ENCODE results near the gene WBP1L. TPM values are rescaled to one million over a fixed set of nuclear protein-coding genes. Genes with fewer than 3 reads are reported as not detected.

Gene WBP1L
- total and polyA plus RNA-seq, 4 donors = 12.3 to 43.6 (median 27.6) TPM

- H3K4me3 ChIP-seq (ENCODE audit: low read depth in 1 of 3, low read length in 3 of 3) = no peak overlapping the region
- peak overlapping the region; percentile 44 to 58 for H3K27ac ChIP-seq (ENCODE audit: low read depth in 1 of 2, low read length in 2 of 2)
- no peaks in the 10 kb centered on the region for H3K9me3 ChIP-seq (ENCODE audit: control insufficient read depth in 4 of 4, low read length in 3 of 4)
- H3K4me1 ChIP-seq (ENCODE audit: control insufficient read depth in 4 of 4, insufficient read depth in 4 of 4, low read length in 3 of 4) = peaks cover 0 to 9% (median 7%) of the 10 kb centered on the region in 4 donors
- DNase-seq (ENCODE audit: low spot score) = no peak
- H3K36me3 ChIP-seq (ENCODE audit: control insufficient read depth in 4 of 4, insufficient read depth in 3 of 4, low read depth in 1 of 4, low read length in 3 of 4) = no peaks in the 10 kb centered on the region
- H3K27me3 ChIP-seq (ENCODE audit: control insufficient read depth in 4 of 4, insufficient read depth in 4 of 4, low read length in 3 of 4) = no peaks in the 10 kb centered on the region
- 77% methylated on average over 4 of the region's 4 CpGs for WGBS
- peak overlapping the region in 1 of 2 donors; percentile 58 for H3K9ac ChIP-seq (ENCODE audit: low read depth in 1 of 2, low read length in 2 of 2)
- TF ChIP-seq REST (IDR thresholded peaks at IDR 0.05) = no peak
- no peak for TF ChIP-seq FOXA1 (IDR thresholded peaks at IDR 0.05)
- TF ChIP-seq NR2F2 (IDR thresholded peaks at IDR 0.05) = no peak
- no peak for TF ChIP-seq EGR1 (IDR thresholded peaks at IDR 0.05; ENCODE audit: low read depth in 2 of 2)
- TF ChIP-seq CTCF (IDR thresholded peaks at IDR 0.05; ENCODE audit: low read depth, low read length, missing input control) = peak; percentile 48
- TF ChIP-seq GABPA (IDR thresholded peaks at IDR 0.05 in 1 of 2, conservative IDR thresholded peaks at IDR 0.05 in 1 of 2) = no peak
- TF ChIP-seq FOXA2 (IDR thresholded peaks at IDR 0.05) = no peak
- peak; percentile 29 to 45 for TF ChIP-seq HNF4A (conservative IDR thresholded peaks at IDR 0.05)
- no peak for TF ChIP-seq ATF3 (IDR thresholded peaks at IDR 0.05)
- TF ChIP-seq HNF4G (IDR thresholded peaks at IDR 0.05) = peak; percentile 20
- peak in 1 of 2 donors; percentile 29 for TF ChIP-seq RXRA (IDR thresholded peaks at IDR 0.05)
- TF ChIP-seq TAF1 (conservative IDR thresholded peaks at IDR 0.05) = no peak
- peak; percentile 85 to 94 for TF ChIP-seq RAD21 (IDR thresholded peaks at IDR 0.05)
- TF ChIP-seq MAX (IDR thresholded peaks at IDR 0.05) = no peak
Observed at GRCh38 chr10:102752934-102753664, 9.4 kb downstream of the WBP1L start.

- 87% methylated on average over 1 of the region's 1 CpG for WGBS
- Histone ChIP-seq H3K4me1 (ENCODE audit: control insufficient read depth in 4 of 4, insufficient read depth in 4 of 4, low read length in 3 of 4) (peaks cover 0 to 9% (median 7%) of the 10 kb centered on the region in 4 donors), H3K27ac (ENCODE audit: low read depth in 1 of 2, low read length in 2 of 2) (peak overlapping the region; percentile 44 to 58)
- TF ChIP-seq FOXA1 (IDR thresholded peaks at IDR 0.05) (no peak), HNF4G (IDR thresholded peaks at IDR 0.05) (no peak), HNF4A (conservative IDR thresholded peaks at IDR 0.05) (no peak), RAD21 (IDR thresholded peaks at IDR 0.05) (no peak), REST (IDR thresholded peaks at IDR 0.05) (no peak), YY1 (IDR thresholded peaks at IDR 0.05) (no peak), CTCF (IDR thresholded peaks at IDR 0.05; ENCODE audit: low read depth, low read length, missing input control) (no peak), RXRA (IDR thresholded peaks at IDR 0.05) (no peak), ZBTB33 (IDR thresholded peaks at IDR 0.05) (no peak), TAF1 (conservative IDR thresholded peaks at IDR 0.05) (no peak)
Observed at GRCh38 chr10:102753718-102754117, 10.0 kb downstream of the WBP1L start.

More at GRCh38 chr10:102753718-102754117, 10.0 kb downstream of the WBP1L start:
- H3K27me3 ChIP-seq (ENCODE audit: control insufficient read depth in 4 of 4, insufficient read depth in 4 of 4, low read length in 3 of 4) = no peaks in the 10 kb centered on the region
- H3K4me3 ChIP-seq (ENCODE audit: low read depth in 1 of 3, low read length in 3 of 3) = no peak overlapping the region
- no peak for DNase-seq (ENCODE audit: low spot score)
- H3K9me3 ChIP-seq (ENCODE audit: control insufficient read depth in 4 of 4, low read length in 3 of 4) = no peaks in the 10 kb centered on the region
- peak overlapping the region in 1 of 2 donors; percentile 58 for H3K9ac ChIP-seq (ENCODE audit: low read depth in 1 of 2, low read length in 2 of 2)
- no peaks in the 10 kb centered on the region for H3K36me3 ChIP-seq (ENCODE audit: control insufficient read depth in 4 of 4, insufficient read depth in 3 of 4, low read depth in 1 of 4, low read length in 3 of 4)

Measured in liver (tissue), 9 donors.